GM23338 (cell line): ENCODE data around the gene C12orf42. TPM values are rescaled to one million over a fixed set of nuclear protein-coding genes. Genes with fewer than 3 reads are reported as not detected.

Experiments used
- ATAC-seq: fragments of 200-7000 bp; cut with Tn5 transposase; 3 replicates; pipeline ENCODE4 v1.9.1; 2020
- DNase-seq: peaks from one replicate; pipeline ENCODE4 v3.0.0-alpha.2; 2015; ENCODE audit warnings: low spot score
- H2AFZ ChIP-seq: fragments of 200-600 bp; sonication (generic); 2 replicates; pipeline ENCODE4 v1.8.0; 2016; ENCODE audit warnings: antibody characterized with exemption, mild to moderate bottlenecking, moderate library complexity
- H3F3A ChIP-seq: fragments of 200-600 bp; sonication (generic); replicated peaks from 2 replicates; pipeline ENCODE4 v1.8.0; 2017; ENCODE audit warnings: antibody characterized with exemption, mixed run types, low read depth
- H3K27ac ChIP-seq: fragments of 200-600 bp; sonication (generic); 2 replicates; pipeline ENCODE4 v1.6.1; 2016; ENCODE audit warnings: low read depth
- H3K27me3 ChIP-seq: fragments of 200-600 bp; sonication (generic); 2 replicates; pipeline ENCODE4 v1.8.0; 2016; ENCODE audit warnings: mild to moderate bottlenecking, mixed run types, moderate library complexity; ENCODE audit not compliant: insufficient read depth
- H3K36me3 ChIP-seq: fragments of 200-600 bp; sonication (generic); 2 replicates; pipeline ENCODE4 v1.8.0; 2016; ENCODE audit warnings: mild to moderate bottlenecking; ENCODE audit not compliant: insufficient read depth
- H3K4me1 ChIP-seq: fragments of 200-600 bp; sonication (generic); 2 replicates; pipeline ENCODE4 v1.8.0; 2016; ENCODE audit warnings: mild to moderate bottlenecking, moderate library complexity; ENCODE audit not compliant: insufficient read depth
- H3K4me2 ChIP-seq: fragments of 200-600 bp; sonication (generic); 2 replicates; pipeline ENCODE4 v1.7.1; 2017; ENCODE audit warnings: mixed run types
- H3K4me3 ChIP-seq: fragments of 200-600 bp; sonication (generic); 2 replicates; pipeline ENCODE4 v1.6.1; 2016; ENCODE audit warnings: mixed run types
- H3K79me2 ChIP-seq: fragments of 200-600 bp; sonication (generic); replicated peaks from 2 replicates; pipeline ENCODE4 v1.8.0; 2017; ENCODE audit warnings: mild to moderate bottlenecking; ENCODE audit not compliant: insufficient read depth
- H3K9me2 ChIP-seq: fragments of 200-600 bp; sonication (generic); 2 replicates; pipeline ENCODE4 v1.8.0; 2017; ENCODE audit not compliant: insufficient read depth
- H4K20me1 ChIP-seq: fragments of 200-600 bp; sonication (generic); replicated peaks from 2 replicates; pipeline ENCODE4 v1.8.0; 2017; ENCODE audit warnings: mild to moderate bottlenecking; ENCODE audit not compliant: insufficient read depth
- H3K27ac Mint-ChIP-seq: 2 replicates; pipeline ENCODE4 v1.8.0; 2020; ENCODE audit warnings: inconsistent platforms, mild to moderate bottlenecking, moderate library complexity, mixed read lengths
- H3K27me3 Mint-ChIP-seq: 3 replicates; pipeline ENCODE4 v1.8.0; 2022; ENCODE audit warnings: low read depth, mild to moderate bottlenecking, moderate library complexity, mixed read lengths, inconsistent platforms; ENCODE audit not compliant: insufficient read depth, poor library complexity
- H3K36me3 Mint-ChIP-seq: 3 replicates; pipeline ENCODE4 v1.8.0; 2021; ENCODE audit warnings: low read depth, mild to moderate bottlenecking, inconsistent platforms, moderate library complexity, mixed read lengths
- H3K4me1 Mint-ChIP-seq: 3 replicates; pipeline ENCODE4 v1.8.0; 2020; ENCODE audit warnings: mild to moderate bottlenecking, inconsistent platforms, mixed read lengths
- H3K4me3 Mint-ChIP-seq: 3 replicates; pipeline ENCODE4 v1.8.0; 2021; ENCODE audit warnings: moderate library complexity, mild to moderate bottlenecking, inconsistent platforms, mixed read lengths
- H3K9me3 Mint-ChIP-seq: 3 replicates; pipeline ENCODE4 v1.8.0; 2020; ENCODE audit warnings: moderate library complexity, mild to moderate bottlenecking, inconsistent platforms, mixed read lengths
- CREB1 ChIP-seq: fragments of 250-450 bp; sonication (Bioruptor Pico); IDR thresholded peaks from 2 replicates; pipeline ENCODE4 v1.5.0; 2020; ENCODE audit warnings: low read depth, mild to moderate bottlenecking, moderate library complexity
- EZH2 ChIP-seq: fragments of 200-600 bp; sonication (generic); IDR thresholded peaks from one replicate; pipeline ENCODE4 v1.8.0; 2017; ENCODE audit warnings: antibody characterized with exemption, mild to moderate bottlenecking, low read depth; ENCODE audit not compliant: unreplicated experiment
- EZH2phosphoT487 ChIP-seq: fragments of 200-600 bp; sonication (generic); IDR thresholded peaks from one replicate; pipeline ENCODE4 v1.8.1; 2018; ENCODE audit warnings: antibody characterized with exemption; ENCODE audit not compliant: unreplicated experiment
- JUNB ChIP-seq: IDR thresholded peaks from one replicate; pipeline ENCODE4 v1.6.1; 2016; ENCODE audit warnings: antibody characterized with exemption; ENCODE audit not compliant: unreplicated experiment
- NANOG ChIP-seq: IDR thresholded peaks from 2 replicates; pipeline ENCODE4 v1.6.1; 2016; ENCODE audit warnings: antibody characterized with exemption, borderline replicate concordance
- POLR2AphosphoS5 ChIP-seq: IDR thresholded peaks from 2 replicates; pipeline ENCODE4 v1.6.1; 2016; ENCODE audit warnings: antibody characterized with exemption, low read depth
- REST ChIP-seq: IDR thresholded peaks from one replicate; pipeline ENCODE4 v1.6.1; 2018; ENCODE audit warnings: antibody characterized with exemption; ENCODE audit not compliant: unreplicated experiment
- STAT1 ChIP-seq: IDR thresholded peaks from one replicate; pipeline ENCODE4 v1.6.1; 2016; ENCODE audit warnings: antibody characterized with exemption; ENCODE audit not compliant: unreplicated experiment
- ZNF114 ChIP-seq: fragments of 250-450 bp; sonication (Bioruptor Pico); IDR thresholded peaks from 2 replicates; pipeline ENCODE4 v1.5.0; 2020; ENCODE audit warnings: mild to moderate bottlenecking, moderate library complexity
- ZNF331 ChIP-seq: fragments of 250-450 bp; sonication (Bioruptor Pico); IDR thresholded peaks from 2 replicates; pipeline ENCODE4 v1.5.0; 2020; ENCODE audit warnings: low read depth, mild to moderate bottlenecking, moderate library complexity
- ZNF462 ChIP-seq: fragments of 250-450 bp; sonication (Bioruptor Pico); IDR thresholded peaks from 2 replicates; pipeline ENCODE4 v1.5.0; 2020; ENCODE audit warnings: mild to moderate bottlenecking, moderate library complexity
- polyA plus RNA-seq: library from polyadenylated mRNA; unstranded; fragments of >200 nt; fragmentation: Nextera tagmentation; extraction: Ambion mirVana; gene quantifications from 2 replicates; pipeline ENCODE4 v1.2.1, GENCODE V29; 2016
- total RNA-seq: library from RNA; depleted of rRNA; stranded (reverse); fragments of >200 nt; shearing (Covaris generic); gene quantifications from 2 replicates; pipeline ENCODE4 v1.2.3, GENCODE V29; 2014
- TF ChIP-seq, protein P1 (sequence below): IDR thresholded peaks from 2 replicates; pipeline ENCODE4 v1.6.1; 2016; ENCODE audit warnings: antibody characterized with exemption

The C12orf42 gene
- total and polyA plus RNA-seq, 2 experiments from 2014 or later, result 0.45 TPM; not detected in 1

GRCh38 chr12:103421402-103421801 lies 74.4 kb downstream of the C12orf42 start (continued):
- TF ChIP-seq EZH2, result no peak
- TF ChIP-seq, protein P1, sequence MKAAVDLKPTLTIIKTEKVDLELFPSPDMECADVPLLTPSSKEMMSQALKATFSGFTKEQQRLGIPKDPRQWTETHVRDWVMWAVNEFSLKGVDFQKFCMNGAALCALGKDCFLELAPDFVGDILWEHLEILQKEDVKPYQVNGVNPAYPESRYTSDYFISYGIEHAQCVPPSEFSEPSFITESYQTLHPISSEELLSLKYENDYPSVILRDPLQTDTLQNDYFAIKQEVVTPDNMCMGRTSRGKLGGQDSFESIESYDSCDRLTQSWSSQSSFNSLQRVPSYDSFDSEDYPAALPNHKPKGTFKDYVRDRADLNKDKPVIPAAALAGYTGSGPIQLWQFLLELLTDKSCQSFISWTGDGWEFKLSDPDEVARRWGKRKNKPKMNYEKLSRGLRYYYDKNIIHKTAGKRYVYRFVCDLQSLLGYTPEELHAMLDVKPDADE, result no peak
- no peak for TF ChIP-seq STAT1
- TF ChIP-seq EZH2phosphoT487, result no peak
- TF ChIP-seq CREB1, result no peak
- no peak for TF ChIP-seq POLR2AphosphoS5

DNA sequence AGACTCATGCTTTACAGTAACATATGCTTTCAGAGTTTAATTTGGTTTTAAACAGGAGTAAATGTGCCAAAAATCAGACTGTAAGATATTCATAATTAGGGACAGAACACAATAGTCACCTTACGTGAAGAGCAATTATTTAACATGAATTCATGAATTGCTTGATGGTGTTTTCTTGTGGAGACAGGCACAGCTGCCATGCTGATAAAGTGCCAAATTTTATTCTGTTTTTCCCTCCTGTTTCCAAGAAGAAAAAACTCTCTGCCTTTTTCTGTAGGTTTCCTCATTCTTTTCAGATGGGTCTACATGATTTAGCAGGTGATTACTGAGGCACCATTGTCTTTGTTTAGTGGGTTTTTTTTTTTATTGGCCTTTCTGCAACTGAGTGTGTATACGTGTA lies 80.1 kb downstream of the C12orf42 start:
- H3K27me3 Mint-ChIP-seq, result no peaks in the 10 kb centered on the region
- no peak overlapping the region for H2AFZ ChIP-seq
- no peaks in the 10 kb centered on the region for H3K9me3 Mint-ChIP-seq
- no peak for ATAC-seq
- no peaks in the 10 kb centered on the region for H3K4me1 ChIP-seq
- H3K27ac Mint-ChIP-seq, result no peak overlapping the region
- H3F3A ChIP-seq, result no peaks in the 10 kb centered on the region
- H3K4me1 Mint-ChIP-seq, result no peaks in the 10 kb centered on the region
- no peak overlapping the region for H3K4me3 ChIP-seq
- H3K27ac ChIP-seq, result no peak overlapping the region
- 0 out of 2 replicates have a peak, but pooled peaks cover 3% of the 10 kb centered on the region for H3K9me2 ChIP-seq
- no peaks in the 10 kb centered on the region for H3K79me2 ChIP-seq
- no peak overlapping the region for H3K4me2 ChIP-seq
- H3K27me3 ChIP-seq, result no peaks in the 10 kb centered on the region
- no peaks in the 10 kb centered on the region for H3K36me3 Mint-ChIP-seq
- H3K4me3 Mint-ChIP-seq, result no peak overlapping the region
- H3K36me3 ChIP-seq, result no peaks in the 10 kb centered on the region
- H4K20me1 ChIP-seq, result no peaks in the 10 kb centered on the region
- no peak for DNase-seq
- no peak for TF ChIP-seq JUNB
- no peak for TF ChIP-seq STAT1
- no peak for TF ChIP-seq REST
- no peak for TF ChIP-seq NANOG
- no peak for TF ChIP-seq CREB1
- no peak for TF ChIP-seq EZH2
- no peak for TF ChIP-seq EZH2phosphoT487
- TF ChIP-seq, protein P1, result no peak
- no peak for TF ChIP-seq ZNF462 (CRISPR knock-in tag)
- TF ChIP-seq ZNF114 (CRISPR knock-in tag), result no peak
- TF ChIP-seq POLR2AphosphoS5, result no peak
- no peak for TF ChIP-seq ZNF331 (CRISPR knock-in tag)
